ENCODE results near the gene TMPRSS9.

The TMPRSS9 gene

DNA sequence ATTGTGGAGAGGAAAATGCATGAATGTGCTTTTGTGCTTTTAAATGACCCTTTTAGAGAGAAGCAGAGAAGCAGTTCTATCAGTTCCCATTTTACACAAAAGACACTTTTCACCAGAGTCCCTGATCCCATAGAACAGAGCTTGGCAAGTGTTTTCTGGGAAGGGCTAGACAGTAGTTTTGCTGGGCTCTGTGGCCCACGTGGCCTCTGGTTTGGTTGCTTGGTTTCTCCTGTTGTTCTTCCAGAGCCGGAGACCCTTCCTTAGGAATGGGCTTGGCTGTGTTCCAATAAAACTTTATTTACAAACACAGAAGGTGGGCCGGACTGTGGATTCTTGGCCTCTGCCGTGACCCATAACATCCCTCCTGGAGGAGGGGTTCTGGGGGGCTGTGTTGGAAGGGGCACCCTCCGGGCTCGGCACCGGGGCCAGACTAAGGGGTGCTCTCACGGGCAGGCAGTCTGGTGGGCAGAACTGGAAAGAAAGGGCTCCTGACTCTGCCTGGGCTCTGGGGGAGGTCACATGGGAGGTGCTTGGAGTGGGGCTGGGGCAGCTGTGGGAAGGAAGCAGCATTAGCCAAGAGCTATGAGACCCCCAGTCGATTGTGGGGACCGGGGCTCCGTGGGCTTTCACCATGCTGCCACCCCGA lies 28.3 kb upstream of the TMPRSS9 start:
- H3K4me2 ChIP-seq (ENCODE audit: low read depth, low read length, poor library complexity, severe bottlenecking), result peak overlapping the region; percentile 85
- peak overlapping the region; percentile 98 for H3K4me3 ChIP-seq (ENCODE audit: low read length, poor library complexity, severe bottlenecking)
- peak overlapping the region; percentile 99 for H3K9ac ChIP-seq (ENCODE audit: low read depth, low read length, poor library complexity, severe bottlenecking)
- no peaks in the 10 kb centered on the region for H3K9me2 ChIP-seq (replicated peaks; ENCODE audit: low read depth, low read length)
- H3K27me3 ChIP-seq (ENCODE audit: insufficient read depth, low read length, poor library complexity, severe bottlenecking), result peaks cover 9% of the 10 kb centered on the region
- H3F3A ChIP-seq (ENCODE audit: low read depth), result peaks cover 6% of the 10 kb centered on the region
- H3K79me2 ChIP-seq (ENCODE audit: insufficient read depth, low read length), result peaks cover 90% of the 10 kb centered on the region
- no peaks in the 10 kb centered on the region for H3K9me3 ChIP-seq (ENCODE audit: insufficient read depth, low read depth, low read length)
- H2AFZ ChIP-seq (ENCODE audit: low read length), result no peak overlapping the region
- no peak for TF ChIP-seq EZH2phosphoT487 (IDR thresholded peaks at IDR 0.05; ENCODE audit: borderline replicate concordance)
- TF ChIP-seq, protein P1, sequence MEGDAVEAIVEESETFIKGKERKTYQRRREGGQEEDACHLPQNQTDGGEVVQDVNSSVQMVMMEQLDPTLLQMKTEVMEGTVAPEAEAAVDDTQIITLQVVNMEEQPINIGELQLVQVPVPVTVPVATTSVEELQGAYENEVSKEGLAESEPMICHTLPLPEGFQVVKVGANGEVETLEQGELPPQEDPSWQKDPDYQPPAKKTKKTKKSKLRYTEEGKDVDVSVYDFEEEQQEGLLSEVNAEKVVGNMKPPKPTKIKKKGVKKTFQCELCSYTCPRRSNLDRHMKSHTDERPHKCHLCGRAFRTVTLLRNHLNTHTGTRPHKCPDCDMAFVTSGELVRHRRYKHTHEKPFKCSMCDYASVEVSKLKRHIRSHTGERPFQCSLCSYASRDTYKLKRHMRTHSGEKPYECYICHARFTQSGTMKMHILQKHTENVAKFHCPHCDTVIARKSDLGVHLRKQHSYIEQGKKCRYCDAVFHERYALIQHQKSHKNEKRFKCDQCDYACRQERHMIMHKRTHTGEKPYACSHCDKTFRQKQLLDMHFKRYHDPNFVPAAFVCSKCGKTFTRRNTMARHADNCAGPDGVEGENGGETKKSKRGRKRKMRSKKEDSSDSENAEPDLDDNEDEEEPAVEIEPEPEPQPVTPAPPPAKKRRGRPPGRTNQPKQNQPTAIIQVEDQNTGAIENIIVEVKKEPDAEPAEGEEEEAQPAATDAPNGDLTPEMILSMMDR (conservative IDR thresholded peaks at IDR 0.05; ENCODE audit: low read length), result no peak
- H3K4me1 ChIP-seq (ENCODE audit: insufficient read depth, low read length, poor library complexity, severe bottlenecking), result peaks cover 50% of the 10 kb centered on the region
- peaks cover 49% of the 10 kb centered on the region for H4K20me1 ChIP-seq (ENCODE audit: insufficient read depth, low read length, poor library complexity, severe bottlenecking)
- H3K36me3 ChIP-seq (ENCODE audit: insufficient read depth, low read length), result no peaks in the 10 kb centered on the region; the same call in 1 of the 2 replicates

DNA sequence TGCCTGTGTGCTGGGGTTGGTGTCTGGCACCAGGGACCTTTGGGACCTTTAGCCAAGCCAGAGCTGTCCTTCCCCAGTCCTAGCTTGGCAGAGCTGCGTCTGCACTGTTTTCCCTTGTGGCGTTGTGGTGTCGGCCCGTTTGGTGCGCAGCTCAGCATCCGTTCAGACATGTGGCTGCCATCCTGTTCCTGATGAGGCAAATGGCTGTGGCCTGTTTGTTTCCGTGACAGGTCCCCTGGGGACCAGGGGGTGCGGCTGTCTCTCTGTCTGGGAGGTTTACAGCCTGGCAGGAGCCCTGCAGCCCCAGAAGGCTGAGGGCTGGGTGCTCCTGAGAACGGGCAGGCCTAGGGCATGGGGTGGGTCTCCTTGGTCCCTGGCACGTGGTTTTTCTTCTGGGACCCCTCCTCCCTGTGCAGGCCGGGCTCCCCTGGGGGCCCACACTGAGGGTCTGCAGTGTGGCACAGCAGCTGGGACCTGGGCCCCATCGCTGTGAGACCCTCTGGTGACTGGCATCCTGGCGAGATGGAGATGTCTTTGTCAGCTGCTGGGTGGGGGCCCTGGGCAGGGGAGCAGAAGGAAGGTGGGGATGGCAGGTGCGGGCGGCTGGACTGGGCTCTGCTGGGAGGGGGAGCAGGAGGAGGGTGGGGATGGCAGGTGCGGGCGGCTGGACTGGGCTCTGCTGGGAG lies 27.6 kb upstream of the TMPRSS9 start:
- no peak for TF ChIP-seq EZH2phosphoT487 (IDR thresholded peaks at IDR 0.05; ENCODE audit: borderline replicate concordance)
- TF ChIP-seq, protein P1 (conservative IDR thresholded peaks at IDR 0.05; ENCODE audit: low read length), result no peak
- H3K4me2 ChIP-seq (ENCODE audit: low read depth, low read length, poor library complexity, severe bottlenecking), result peak overlapping the region; percentile 85
- peaks cover 45% of the 10 kb centered on the region for H3K4me1 ChIP-seq (ENCODE audit: insufficient read depth, low read length, poor library complexity, severe bottlenecking)
- H3F3A ChIP-seq (ENCODE audit: low read depth), result peaks cover 6% of the 10 kb centered on the region
- no peaks in the 10 kb centered on the region for H3K9me2 ChIP-seq (replicated peaks; ENCODE audit: low read depth, low read length)
- H3K9ac ChIP-seq (ENCODE audit: low read depth, low read length, poor library complexity, severe bottlenecking), result peak overlapping the region; percentile 99
- H2AFZ ChIP-seq (ENCODE audit: low read length), result no peak overlapping the region
- H3K36me3 ChIP-seq (ENCODE audit: insufficient read depth, low read length), result no peaks in the 10 kb centered on the region; the same call in 1 of the 2 replicates
- H3K79me2 ChIP-seq (ENCODE audit: insufficient read depth, low read length), result peaks cover 90% of the 10 kb centered on the region
- peaks cover 45% of the 10 kb centered on the region for H4K20me1 ChIP-seq (ENCODE audit: insufficient read depth, low read length, poor library complexity, severe bottlenecking)
- H3K9me3 ChIP-seq (ENCODE audit: insufficient read depth, low read depth, low read length), result no peaks in the 10 kb centered on the region
- peaks cover 9% of the 10 kb centered on the region for H3K27me3 ChIP-seq (ENCODE audit: insufficient read depth, low read length, poor library complexity, severe bottlenecking)
- H3K4me3 ChIP-seq (ENCODE audit: low read length, poor library complexity, severe bottlenecking), result peak overlapping the region; percentile 98

DNA sequence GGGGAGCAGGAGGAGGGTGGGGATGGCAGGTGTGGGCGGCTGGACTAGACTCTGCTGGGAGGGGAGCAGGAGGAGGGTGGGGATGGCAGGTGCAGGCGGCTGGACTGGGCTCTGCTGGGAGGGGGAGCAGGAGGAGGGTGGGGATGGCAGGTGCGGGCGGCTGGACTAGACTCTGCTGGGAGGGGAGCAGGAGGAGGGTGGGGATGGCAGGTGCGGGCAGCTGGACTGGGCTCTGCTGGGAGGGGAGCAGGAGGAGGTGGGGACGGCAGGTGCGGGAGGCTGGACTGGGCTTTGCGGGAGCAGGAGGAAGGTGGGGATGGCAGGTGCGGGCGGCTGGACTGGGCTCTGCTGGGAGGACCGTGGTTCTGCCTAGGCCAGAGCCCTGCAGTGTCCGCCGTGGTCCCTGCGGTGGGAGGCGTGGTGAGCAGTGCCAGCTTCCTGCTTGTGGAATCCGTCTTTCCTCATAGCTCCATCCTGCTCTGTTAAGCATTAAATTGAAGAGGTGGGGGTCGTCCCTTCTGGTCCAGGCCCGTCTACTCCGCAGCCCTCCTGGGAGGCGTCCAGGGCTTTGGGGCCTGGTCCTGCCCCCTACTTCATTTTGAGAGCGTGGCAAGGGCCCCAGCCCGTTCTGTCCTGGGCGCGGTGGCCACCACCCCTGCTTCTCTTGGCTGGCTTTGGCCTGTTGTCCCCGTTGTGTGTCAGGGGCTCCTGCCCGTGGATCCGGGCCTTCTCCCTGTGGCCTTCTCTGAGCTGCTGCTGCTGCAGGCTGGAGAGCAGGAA lies 26.8 kb upstream of the TMPRSS9 start:
- peaks cover 90% of the 10 kb centered on the region for H3K79me2 ChIP-seq (ENCODE audit: insufficient read depth, low read length)

More for the DNA sequence above, 26.8 kb upstream of the TMPRSS9 start:
- Histone ChIP-seq H3K4me3 (ENCODE audit: low read length, poor library complexity, severe bottlenecking) (peak overlapping the region; percentile 98), H3K9me3 (ENCODE audit: insufficient read depth, low read depth, low read length) (no peaks in the 10 kb centered on the region), H4K20me1 (ENCODE audit: insufficient read depth, low read length, poor library complexity, severe bottlenecking) (peaks cover 49% of the 10 kb centered on the region), H3K4me1 (ENCODE audit: insufficient read depth, low read length, poor library complexity, severe bottlenecking) (peaks cover 45% of the 10 kb centered on the region), H3K9ac (ENCODE audit: low read depth, low read length, poor library complexity, severe bottlenecking) (peak overlapping the region; percentile 99), H3K9me2 (replicated peaks; ENCODE audit: low read depth, low read length) (no peaks in the 10 kb centered on the region), H3K4me2 (ENCODE audit: low read depth, low read length, poor library complexity, severe bottlenecking) (peak overlapping the region; percentile 85), H2AFZ (ENCODE audit: low read length) (no peak overlapping the region), H3K27me3 (ENCODE audit: insufficient read depth, low read length, poor library complexity, severe bottlenecking) (peaks cover 6% of the 10 kb centered on the region), H3K36me3 (ENCODE audit: insufficient read depth, low read length) (no peaks in the 10 kb centered on the region; the same call in 1 of the 2 replicates), H3F3A (ENCODE audit: low read depth) (peaks cover 6% of the 10 kb centered on the region)
- TF ChIP-seq, protein P1 (conservative IDR thresholded peaks at IDR 0.05; ENCODE audit: low read length), result no peak
- TF ChIP-seq EZH2phosphoT487 (IDR thresholded peaks at IDR 0.05; ENCODE audit: borderline replicate concordance), result no peak
